A673 (cell line): ENCODE measurements around the gene SLC25A21. TPM values are rescaled to one million over a fixed set of nuclear protein-coding genes. Genes with fewer than 3 reads are reported as not detected.

Source experiments
- BruUV-seq: library from RNA; stranded (reverse); fragments of 400-500 nt; replicated peaks from 2 replicates; lab custom pipeline; 2021; lab: Mats Ljungman, UMichigan
- CTCF ChIA-PET: fragments of 300-600 bp; sonication (Branson Sonifier 250); formaldehyde crosslinking; loops from one replicate; lab custom pipeline; 2022; ENCODE audit warnings: antibody characterized with exemption; lab: Charles Lee
- POLR2A ChIA-PET: fragments of 300-600 bp; sonication (Branson Sonifier 250); formaldehyde crosslinking; loops from one replicate; lab custom pipeline; 2022; ENCODE audit warnings: antibody characterized with exemption; ENCODE audit not compliant: low non-redundant PET; lab: Charles Lee
- DNase-seq: peaks from one replicate; pipeline ENCODE4 v3.0.0-alpha.2; 2015; ENCODE audit warnings: low spot score
- H3K27ac ChIP-seq: fragments of 200-600 bp; sonication (generic); 2 replicates; pipeline ENCODE4 v1.5.1; 2016; ENCODE audit warnings: mixed run types, low read depth, mild to moderate bottlenecking, mixed read lengths, antibody characterized with exemption, low read length; ENCODE audit not compliant: poor library complexity, severe bottlenecking
- H3K27me3 ChIP-seq: fragments of 200-600 bp; sonication (generic); replicated peaks from 2 replicates; pipeline ENCODE4 v1.6.1; 2017; ENCODE audit warnings: mixed run types, low read depth, mild to moderate bottlenecking, mixed read lengths, antibody characterized with exemption, low read length; ENCODE audit not compliant: insufficient read depth, poor library complexity
- H3K36me3 ChIP-seq: fragments of 200-600 bp; sonication (generic); 2 replicates; pipeline ENCODE4 v1.6.1; 2016; ENCODE audit warnings: mixed run types, mild to moderate bottlenecking, mixed read lengths, antibody characterized with exemption, low read length; ENCODE audit not compliant: insufficient read depth, poor library complexity, severe bottlenecking
- H3K4me1 ChIP-seq: fragments of 200-600 bp; sonication (generic); 2 replicates; pipeline ENCODE4 v1.6.1; 2017; ENCODE audit warnings: mixed run types, mild to moderate bottlenecking, mixed read lengths, antibody characterized with exemption, low read length; ENCODE audit not compliant: insufficient read depth, poor library complexity, severe bottlenecking
- H3K4me3 ChIP-seq: fragments of 200-600 bp; sonication (generic); 2 replicates; pipeline ENCODE4 v1.5.1; 2016; ENCODE audit warnings: low read depth, mixed run types, mild to moderate bottlenecking, mixed read lengths, low read length; ENCODE audit not compliant: poor library complexity, severe bottlenecking
- H3K9me3 ChIP-seq: fragments of 200-600 bp; sonication (generic); 2 replicates; pipeline ENCODE4 v1.6.1; 2016; ENCODE audit warnings: mixed run types, low read depth, mild to moderate bottlenecking, mixed read lengths, antibody characterized with exemption, low read length; ENCODE audit not compliant: poor library complexity, severe bottlenecking
- CTCF ChIP-seq: fragments of 300-800, 200-600 bp; sonication (generic); conservative IDR thresholded peaks from 2 replicates; pipeline ENCODE4 v1.5.1; 2017; ENCODE audit warnings: low read depth, mild to moderate bottlenecking, antibody characterized with exemption, low read length, moderate library complexity, mixed read lengths
- EZH2 ChIP-seq: fragments of 200-600 bp; sonication (generic); IDR thresholded peaks from 2 replicates; pipeline ENCODE4 v1.6.1; 2017; ENCODE audit warnings: borderline replicate concordance, low read depth, mild to moderate bottlenecking, mixed read lengths, antibody characterized with exemption, low read length; ENCODE audit not compliant: poor library complexity, severe bottlenecking
- intact Hi-C: fragments of 100-400 bp; cut with micrococcal nuclease; formaldehyde crosslinking; loops from one replicate; pipeline ENCODE4 v1.10.0; 2022; ENCODE audit not compliant: unreplicated experiment
- total RNA-seq: library from RNA; stranded (reverse); gene quantifications from 2 replicates; pipeline ENCODE4 v1.2.3, GENCODE V29; 2021

Gene SLC25A21
- total RNA-seq, 1 experiment from 2014 or later: 4.7 TPM

GRCh38 chr14:36856095-36856878, 316.1 kb downstream of the SLC25A21 start:
- no peak for DNase-seq
- Histone ChIP-seq H3K27me3 (no peaks in the 10 kb centered on the region), H3K4me3 (no peak overlapping the region), H3K4me1 (no peaks in the 10 kb centered on the region), H3K36me3 (no peaks in the 10 kb centered on the region), H3K9me3 (no peaks in the 10 kb centered on the region), H3K27ac (no peak overlapping the region)
- no TSS peak for BruUV-seq
- intact Hi-C loops: no loop called here
- TF ChIP-seq CTCF: no peak
- TF ChIP-seq EZH2: no peak
- ChIA-PET CTCF (no interaction called here), POLR2A (no interaction called here)

- intact Hi-C loops: no loop called here
- Histone ChIP-seq H3K9me3 (no peaks in the 10 kb centered on the region), H3K36me3 (no peaks in the 10 kb centered on the region), H3K4me1 (no peaks in the 10 kb centered on the region), H3K4me3 (no peak overlapping the region), H3K27me3 (no peaks in the 10 kb centered on the region), H3K27ac (no peak overlapping the region)
- ChIA-PET CTCF (no interaction called here), POLR2A (no interaction called here)
- no TSS peak for BruUV-seq
- no peak for DNase-seq
- TF ChIP-seq EZH2: no peak
Measured at GRCh38 chr14:36855396-36855795, 317.0 kb downstream of the SLC25A21 start.

- Histone ChIP-seq H3K27me3 (no peaks in the 10 kb centered on the region), H3K4me3 (no peak overlapping the region), H3K9me3 (no peaks in the 10 kb centered on the region), H3K27ac (no peak overlapping the region), H3K4me1 (peaks cover 14% of the 10 kb centered on the region), H3K36me3 (no peaks in the 10 kb centered on the region)
- no TSS peak for BruUV-seq
- DNase-seq: no peak
- ChIA-PET POLR2A (no interaction called here), CTCF (no interaction called here)
- TF ChIP-seq EZH2 (no peak), CTCF (no peak)
- intact Hi-C loops: no loop called here
Measured at GRCh38 chr14:36852981-36853691, 319.3 kb downstream of the SLC25A21 start.
